GM06990 (cell line): ENCODE results near the gene MKRN1.
"Not testable (repeated sequence)": the region's sequence is repeated elsewhere in the genome, so short reads cannot be mapped to it uniquely, and the experiment has no call there.

ENCODE experiments used
- DNase-seq: peaks from one replicate; pipeline ENCODE4 v3.0.0-alpha.2; 2011; ENCODE audit not compliant: insufficient read length; ENCODE audit errors: extremely low read depth
- H3K27me3 ChIP-seq: replicated peaks from 2 replicates; pipeline ENCODE4 v1.6.0; 2011; ENCODE audit warnings: low read length; ENCODE audit not compliant: control insufficient read depth, insufficient read depth
- H3K36me3 ChIP-seq: 2 replicates; pipeline ENCODE4 v1.5.1; 2011; ENCODE audit warnings: low read length; ENCODE audit not compliant: control insufficient read depth, insufficient read depth
- H3K4me3 ChIP-seq: replicated peaks from 2 replicates; pipeline ENCODE4 v1.5.1; 2011; ENCODE audit warnings: low read depth, mild to moderate bottlenecking, control low read depth, low read length
- CTCF ChIP-seq: IDR thresholded peaks from 2 replicates; pipeline ENCODE4 v1.5.1; 2011; ENCODE audit warnings: low read length, control low read depth, mild to moderate bottlenecking, inconsistent platforms; ENCODE audit not compliant: insufficient read depth, poor library complexity, severe bottlenecking

The MKRN1 gene

GRCh38 chr7:140506788-140507464 is 27.6 kb upstream of the MKRN1 start:
- no peaks in the 10 kb centered on the region for H3K36me3 ChIP-seq
- DNase-seq = no peak
- no peak overlapping the region for H3K4me3 ChIP-seq
- no peaks in the 10 kb centered on the region for H3K27me3 ChIP-seq
- no peak for TF ChIP-seq CTCF

- no peaks in the 10 kb centered on the region for H3K27me3 ChIP-seq
- no peak overlapping the region for H3K4me3 ChIP-seq
- no peak for DNase-seq
- TF ChIP-seq CTCF = no peak
- H3K36me3 ChIP-seq = no peaks in the 10 kb centered on the region
Observed at GRCh38 chr7:140501966-140502365, 22.7 kb upstream of the MKRN1 start.

GRCh38 chr7:140497807-140498206 is 18.5 kb upstream of the MKRN1 start:
- not testable (repeated sequence) for H3K36me3 ChIP-seq, H3K4me3 ChIP-seq, H3K27me3 ChIP-seq, DNase-seq

- DNase-seq = no peak
- no peak overlapping the region for H3K4me3 ChIP-seq
- TF ChIP-seq CTCF = no peak
- no peaks in the 10 kb centered on the region for H3K36me3 ChIP-seq
- H3K27me3 ChIP-seq = no peaks in the 10 kb centered on the region
Observed at GRCh38 chr7:140497241-140497769, 18.0 kb upstream of the MKRN1 start.

GRCh38 chr7:140495514-140496097 is 16.3 kb upstream of the MKRN1 start:
- H3K36me3 ChIP-seq = no peaks in the 10 kb centered on the region
- TF ChIP-seq CTCF = no peak
- no peaks in the 10 kb centered on the region for H3K27me3 ChIP-seq
- H3K4me3 ChIP-seq = no peak overlapping the region
- no peak for DNase-seq

GRCh38 chr7:140494867-140495266 is 15.6 kb upstream of the MKRN1 start:
- no peak for DNase-seq
- H3K27me3 ChIP-seq = no peaks in the 10 kb centered on the region
- no peak overlapping the region for H3K4me3 ChIP-seq
- TF ChIP-seq CTCF = no peak
- H3K36me3 ChIP-seq = no peaks in the 10 kb centered on the region
